SH-SY5Y (cell line): ENCODE results near the gene RAG2.

ENCODE experiments used
- GATA2 ChIP-seq: IDR thresholded peaks from 2 replicates; pipeline ENCODE4 v1.6.1; 2011; ENCODE audit warnings: mild to moderate bottlenecking, low read depth, low read length
- GATA3 ChIP-seq: IDR thresholded peaks from 2 replicates; pipeline ENCODE4 v1.6.1; 2011; ENCODE audit warnings: low read depth, mild to moderate bottlenecking, low read length, moderate library complexity

DNA sequence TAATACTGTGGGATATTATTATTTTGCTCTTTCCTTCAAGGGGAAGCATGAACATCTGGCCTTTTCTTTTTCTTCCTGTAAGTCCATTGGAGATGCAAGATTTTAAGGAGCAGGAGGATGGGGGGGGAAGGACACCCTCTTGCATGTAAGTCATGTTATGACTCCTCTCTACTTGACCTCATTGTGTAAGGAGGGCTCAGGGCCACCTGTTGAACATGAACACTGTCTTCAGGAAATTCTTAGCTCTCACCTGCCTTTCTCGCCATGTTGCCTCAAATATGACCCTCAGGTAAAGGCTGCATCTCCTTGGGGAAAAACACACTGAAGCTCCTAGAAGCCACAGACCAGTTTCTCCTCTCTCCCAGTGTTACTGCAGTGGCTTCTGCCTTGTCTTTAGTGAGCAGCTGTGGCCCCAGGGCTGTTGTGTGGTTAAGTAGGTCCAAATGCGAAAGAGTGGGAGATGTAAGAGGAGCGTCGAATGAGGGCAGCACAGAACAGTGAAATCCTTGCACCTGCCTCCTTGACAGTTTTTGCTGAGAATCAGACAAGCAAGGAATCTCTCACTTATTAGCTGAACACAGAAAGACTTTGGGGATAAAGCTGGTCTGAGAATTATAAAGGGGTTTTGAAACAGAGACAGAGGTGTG, 31.5 kb downstream of the RAG2 start:
- TF ChIP-seq GATA2 (no peak), GATA3 (no peak)
